ENCODE measurements around the gene NR2F1-AS1.

DNA sequence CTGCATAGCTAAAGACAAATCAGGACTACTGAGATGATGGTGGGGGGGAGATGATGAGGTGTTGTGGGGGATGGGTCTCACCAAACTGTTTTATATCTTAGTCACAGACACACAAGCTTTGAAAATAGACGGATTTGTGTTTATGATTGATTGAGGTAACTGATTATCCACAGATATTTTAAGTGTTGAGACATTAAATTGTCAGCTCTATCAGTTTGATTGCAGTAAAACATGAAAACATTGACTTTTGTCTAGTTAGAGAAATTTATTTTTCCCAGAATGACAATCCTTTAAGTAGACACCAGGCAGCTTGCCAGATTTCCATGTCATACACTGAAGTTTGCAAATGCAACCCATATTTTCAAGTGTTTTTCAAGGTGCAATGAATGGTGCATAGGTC is 149.8 kb downstream of the NR2F1-AS1 start:
- TF ChIP-seq RFX5 (IDR thresholded peaks at IDR 0.05; ENCODE audit: low read depth, low read length) = no peak
- TF ChIP-seq, protein P1, sequence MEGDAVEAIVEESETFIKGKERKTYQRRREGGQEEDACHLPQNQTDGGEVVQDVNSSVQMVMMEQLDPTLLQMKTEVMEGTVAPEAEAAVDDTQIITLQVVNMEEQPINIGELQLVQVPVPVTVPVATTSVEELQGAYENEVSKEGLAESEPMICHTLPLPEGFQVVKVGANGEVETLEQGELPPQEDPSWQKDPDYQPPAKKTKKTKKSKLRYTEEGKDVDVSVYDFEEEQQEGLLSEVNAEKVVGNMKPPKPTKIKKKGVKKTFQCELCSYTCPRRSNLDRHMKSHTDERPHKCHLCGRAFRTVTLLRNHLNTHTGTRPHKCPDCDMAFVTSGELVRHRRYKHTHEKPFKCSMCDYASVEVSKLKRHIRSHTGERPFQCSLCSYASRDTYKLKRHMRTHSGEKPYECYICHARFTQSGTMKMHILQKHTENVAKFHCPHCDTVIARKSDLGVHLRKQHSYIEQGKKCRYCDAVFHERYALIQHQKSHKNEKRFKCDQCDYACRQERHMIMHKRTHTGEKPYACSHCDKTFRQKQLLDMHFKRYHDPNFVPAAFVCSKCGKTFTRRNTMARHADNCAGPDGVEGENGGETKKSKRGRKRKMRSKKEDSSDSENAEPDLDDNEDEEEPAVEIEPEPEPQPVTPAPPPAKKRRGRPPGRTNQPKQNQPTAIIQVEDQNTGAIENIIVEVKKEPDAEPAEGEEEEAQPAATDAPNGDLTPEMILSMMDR (conservative IDR thresholded peaks at IDR 0.05; ENCODE audit: low read depth, low read length) = no peak
- no peak for TF ChIP-seq CHD1 (IDR thresholded peaks at IDR 0.05; ENCODE audit: low read depth, low read length)
- TF ChIP-seq POLR2A (IDR thresholded peaks at IDR 0.05; ENCODE audit: low read depth, low read length) = no peak
- no peak for TF ChIP-seq CEBPB (IDR thresholded peaks at IDR 0.05; ENCODE audit: low read depth, low read length)

Data from IMR-90 (cell line).